Activated T-cell treated with anti-CD3 and anti-CD28 coated beads, Interleukin-2, amount 50 U/mL, for 72 hours (primary cell): ENCODE results near the gene PRDM2. TPM values are rescaled to one million over a fixed set of nuclear protein-coding genes. Genes with fewer than 3 reads are reported as not detected.
A peak's percentile ranks its signal among the peaks of the same experiment; 100 is the strongest.
"Not testable (repeated sequence)": the region's sequence is repeated elsewhere in the genome, so short reads cannot be mapped to it uniquely, and the experiment has no call there.

Experiments used
- ATAC-seq, 2 donors: fragments of 150-1000 bp; cut with Tn5 transposase; replicated peaks in 1 of 2; 2 replicates each; pipeline ENCODE4 v1.10.0; 2021; ENCODE audit warnings: moderate library complexity in 2 of 2, mild to moderate bottlenecking in 1 of 2
- DNase-seq, 2 donors: peaks; one replicate each; pipeline ENCODE4 v3.0.0; 2021 to 2022; ENCODE audit warnings: mixed read lengths in 1 of 2
- H3K27ac Mint-ChIP-seq: one replicate; pipeline ENCODE4 v1.8.0; 2022; ENCODE audit warnings: mild to moderate bottlenecking, moderate library complexity, mixed read lengths
- H3K27me3 Mint-ChIP-seq: one replicate; pipeline ENCODE4 v1.8.0; 2022; ENCODE audit warnings: low read depth, mixed read lengths
- H3K36me3 Mint-ChIP-seq, 2 donors: one replicate each; pipeline ENCODE4 v1.8.0; 2022; ENCODE audit warnings: mixed read lengths in 2 of 2, mild to moderate bottlenecking in 1 of 2; ENCODE audit not compliant: insufficient read depth in 2 of 2
- H3K4me1 Mint-ChIP-seq: one replicate; pipeline ENCODE4 v1.8.0; 2022; ENCODE audit warnings: low read depth, mixed read lengths
- H3K4me3 Mint-ChIP-seq, 2 donors: one replicate each; pipeline ENCODE4 v1.8.0; 2022; ENCODE audit warnings: mild to moderate bottlenecking in 2 of 2, mixed read lengths in 2 of 2, moderate library complexity in 2 of 2
- H3K9me3 Mint-ChIP-seq, 2 donors: one replicate each; pipeline ENCODE4 v1.8.0; 2022; ENCODE audit warnings: mixed read lengths in 2 of 2
- total RNA-seq, 2 donors: library from RNA; stranded (reverse); gene quantifications; one replicate each; pipeline ENCODE4 v1.2.3, GENCODE V29; 2022

PRDM2 gene
- total RNA-seq, 2 donors from 2014 or later = 61.9 to 65.8 TPM

GRCh38 chr1:13679651-13680050, 20.3 kb upstream of the PRDM2 start:
- H3K36me3 Mint-ChIP-seq = peaks cover 0 to 1% of the 10 kb centered on the region in 2 donors

GRCh38 chr1:13680609-13681008, 19.4 kb upstream of the PRDM2 start:
- H3K27ac Mint-ChIP-seq, DNase-seq, H3K4me1 Mint-ChIP-seq, H3K36me3 Mint-ChIP-seq, H3K9me3 Mint-ChIP-seq, ATAC-seq, H3K4me3 Mint-ChIP-seq: not testable (repeated sequence)
- H3K27me3 Mint-ChIP-seq = peaks cover 22% of the 10 kb centered on the region

More at GRCh38 chr1:13679651-13680050, 20.3 kb upstream of the PRDM2 start:
- H3K27ac Mint-ChIP-seq = no peak overlapping the region
- H3K4me3 Mint-ChIP-seq = no peak overlapping the region
- H3K9me3 Mint-ChIP-seq = no peaks in the 10 kb centered on the region
- no peak for DNase-seq
- H3K4me1 Mint-ChIP-seq = no peaks in the 10 kb centered on the region
- H3K27me3 Mint-ChIP-seq = peaks cover 32% of the 10 kb centered on the region
- no peak for ATAC-seq

- no peak overlapping the region for H3K27ac Mint-ChIP-seq
- ATAC-seq (no peak), DNase-seq (no peak)
- no peaks in the 10 kb centered on the region for H3K4me1 Mint-ChIP-seq
- no peak overlapping the region for H3K4me3 Mint-ChIP-seq
- H3K36me3 Mint-ChIP-seq = peaks cover 0 to 1% of the 10 kb centered on the region in 2 donors
- H3K27me3 Mint-ChIP-seq = peaks cover 22% of the 10 kb centered on the region
- no peaks in the 10 kb centered on the region for H3K9me3 Mint-ChIP-seq
Observed at GRCh38 chr1:13681921-13682320, 18.1 kb upstream of the PRDM2 start.

GRCh38 chr1:13682444-13682843, 17.5 kb upstream of the PRDM2 start:
- H3K4me1 Mint-ChIP-seq = no peaks in the 10 kb centered on the region
- ATAC-seq (no peak), DNase-seq (no peak)
- no peak overlapping the region for H3K4me3 Mint-ChIP-seq
- peaks cover 0 to 1% of the 10 kb centered on the region in 2 donors for H3K36me3 Mint-ChIP-seq
- peaks cover 22% of the 10 kb centered on the region for H3K27me3 Mint-ChIP-seq
- no peaks in the 10 kb centered on the region for H3K9me3 Mint-ChIP-seq
- no peak overlapping the region for H3K27ac Mint-ChIP-seq

GRCh38 chr1:13683206-13683605, 16.8 kb upstream of the PRDM2 start:
- Mint-ChIP-seq H3K27ac (no peak overlapping the region), H3K4me3 (no peak overlapping the region), H3K36me3 (peaks cover 0 to 1% of the 10 kb centered on the region in 2 donors), H3K27me3 (peaks cover 21% of the 10 kb centered on the region), H3K4me1 (no peaks in the 10 kb centered on the region), H3K9me3 (no peaks in the 10 kb centered on the region)
- ATAC-seq = no peak
- no peak for DNase-seq

GRCh38 chr1:13687151-13687715, 12.8 kb upstream of the PRDM2 start:
- Mint-ChIP-seq H3K27me3 (peaks cover 6% of the 10 kb centered on the region), H3K4me1 (no peaks in the 10 kb centered on the region), H3K36me3 (peaks cover 0 to 2% of the 10 kb centered on the region in 2 donors), H3K27ac (no peak overlapping the region), H3K9me3 (no peaks in the 10 kb centered on the region), H3K4me3 (no peak overlapping the region)
- ATAC-seq (no peak), DNase-seq (no peak)

GRCh38 chr1:13693094-13693493, 6.9 kb upstream of the PRDM2 start:
- not testable (repeated sequence) for H3K27me3 Mint-ChIP-seq, H3K9me3 Mint-ChIP-seq, ATAC-seq, H3K36me3 Mint-ChIP-seq, H3K4me1 Mint-ChIP-seq, H3K27ac Mint-ChIP-seq, H3K4me3 Mint-ChIP-seq, DNase-seq

- Mint-ChIP-seq H3K4me3 (no peak overlapping the region), H3K36me3 (peaks cover 8% of the 10 kb centered on the region in 2 donors), H3K4me1 (peaks cover 6% of the 10 kb centered on the region), H3K9me3 (peaks cover 4 to 5% of the 10 kb centered on the region in 2 donors), H3K27me3 (no peaks in the 10 kb centered on the region), H3K27ac (no peak overlapping the region)
- ATAC-seq (no peak), DNase-seq (no peak)
Observed at GRCh38 chr1:13694886-13695684, 4.9 kb upstream of the PRDM2 start.

- peaks cover 4 to 5% of the 10 kb centered on the region in 2 donors for H3K9me3 Mint-ChIP-seq
- ATAC-seq (no peak), DNase-seq (peak in 1 of 2 donors; percentile 12)
- no peak overlapping the region for H3K4me3 Mint-ChIP-seq
- peaks cover 28% of the 10 kb centered on the region for H3K4me1 Mint-ChIP-seq
- H3K27ac Mint-ChIP-seq = no peak overlapping the region
- H3K36me3 Mint-ChIP-seq = peaks cover 12 to 15% of the 10 kb centered on the region in 2 donors
- H3K27me3 Mint-ChIP-seq = no peaks in the 10 kb centered on the region
Observed at GRCh38 chr1:13697738-13698137, 2.2 kb upstream of the PRDM2 start.

- peak overlapping the region; percentile 26 for H3K27ac Mint-ChIP-seq
- no peaks in the 10 kb centered on the region for H3K27me3 Mint-ChIP-seq
- peaks cover 4 to 5% of the 10 kb centered on the region in 2 donors for H3K9me3 Mint-ChIP-seq
- H3K4me1 Mint-ChIP-seq = peaks cover 43% of the 10 kb centered on the region
- ATAC-seq = no peak
- peaks cover 12 to 15% of the 10 kb centered on the region in 2 donors for H3K36me3 Mint-ChIP-seq
- no peak for DNase-seq
- H3K4me3 Mint-ChIP-seq = peak overlapping the region; percentile 68
Observed at GRCh38 chr1:13699510-13699909, 478 bp upstream of the PRDM2 start.

- Mint-ChIP-seq H3K4me3 (peak overlapping the region; percentile 96 to 100), H3K9me3 (peaks cover 4 to 5% of the 10 kb centered on the region in 2 donors), H3K27me3 (no peaks in the 10 kb centered on the region), H3K27ac (peak overlapping the region; percentile 100), H3K4me1 (peaks cover 55% of the 10 kb centered on the region), H3K36me3 (peaks cover 12 to 15% of the 10 kb centered on the region in 2 donors)
- DNase-seq (peak; percentile 49 to 60), ATAC-seq (peak; percentile 51 to 55)
Observed at GRCh38 chr1:13700521-13701270, 708 bp downstream of the PRDM2 start.

GRCh38 chr1:13701271-13701640, 1.3 kb downstream of the PRDM2 start:
- DNase-seq (no peak), ATAC-seq (no peak)
- peak overlapping the region; percentile 100 for H3K27ac Mint-ChIP-seq
- peaks cover 58% of the 10 kb centered on the region for H3K4me1 Mint-ChIP-seq
- peaks cover 15 to 16% of the 10 kb centered on the region in 2 donors for H3K36me3 Mint-ChIP-seq
- H3K27me3 Mint-ChIP-seq = no peaks in the 10 kb centered on the region
- peaks cover 4 to 5% of the 10 kb centered on the region in 2 donors for H3K9me3 Mint-ChIP-seq
- H3K4me3 Mint-ChIP-seq = peak overlapping the region; percentile 96 to 100
